ENCODE results near the gene POU3F2. TPM values are rescaled to one million over a fixed set of nuclear protein-coding genes. Genes with fewer than 3 reads are reported as not detected.

POU3F2 gene
- total RNA-seq, result not detected

DNA sequence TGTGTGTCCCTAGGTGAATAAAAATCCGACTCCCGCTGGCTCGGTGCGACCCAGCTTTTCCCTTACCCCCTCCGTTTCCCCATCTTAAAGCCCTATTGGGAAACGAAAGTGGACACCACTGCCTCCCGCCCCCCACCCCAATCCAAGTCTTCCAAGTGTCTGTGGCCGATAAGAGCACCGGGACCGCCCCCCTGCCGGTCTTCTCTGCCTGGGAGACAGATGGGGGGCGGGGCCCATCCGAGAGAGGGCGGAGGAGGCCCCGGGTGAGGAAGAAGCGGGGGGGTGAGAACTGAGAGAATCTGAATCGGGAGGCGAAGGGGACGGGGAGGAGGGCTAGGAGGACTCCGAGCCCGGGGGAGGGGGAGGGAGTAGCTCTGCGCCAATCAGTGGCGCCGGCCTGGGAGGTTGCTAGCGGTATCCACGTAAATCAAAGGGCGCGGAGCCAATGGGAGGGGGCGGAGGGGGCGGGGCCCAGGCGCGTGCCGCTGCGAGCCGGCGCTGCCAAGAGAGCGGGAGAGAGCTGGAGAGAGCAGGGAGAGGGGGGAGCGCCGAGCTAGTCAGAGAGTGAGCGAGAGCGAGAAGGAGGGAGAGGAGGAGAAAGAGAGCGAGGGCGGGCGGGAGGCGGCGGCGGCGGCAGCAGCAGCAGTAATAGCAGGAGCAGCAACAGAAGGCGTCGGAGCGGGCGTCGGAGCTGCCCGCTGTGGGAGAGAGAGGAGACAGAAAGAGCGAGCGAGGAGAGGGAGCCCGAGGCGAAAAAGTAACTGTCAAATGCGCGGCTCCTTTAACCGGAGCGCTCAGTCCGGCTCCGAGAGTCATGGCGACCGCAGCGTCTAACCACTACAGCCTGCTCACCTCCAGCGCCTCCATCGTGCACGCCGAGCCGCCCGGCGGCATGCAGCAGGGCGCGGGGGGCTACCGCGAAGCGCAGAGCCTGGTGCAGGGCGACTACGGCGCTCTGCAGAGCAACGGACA is at the start of gene POU3F2:
POU3F2 (plus strand) TSS at position 515 of the 972 bp plus-strand sequence; CDS start at position 815, 300 bp downstream.
- Histone ChIP-seq H3K4me1 (peaks cover 2 to 52% (median 16%) of the 10 kb centered on the region in 4 donors), H3K27ac (no peak within 1 kb of the TSS), H3K27me3 (peaks cover 0 to 68% of the 10 kb centered on the region in 2 donors), H3K9me3 (peaks cover 0 to 10% (median 0%) of the 10 kb centered on the region in 4 donors), H3K4me3 (peak within 1 kb of the TSS; percentile 44 to 61 (median 57)), H3K36me3 (no peaks in the 10 kb centered on the region)
- DNase-seq, result peak; percentile 66 to 77 (median 74)
- TF ChIP-seq POLR2A (IDR thresholded peaks at IDR 0.05), result no peak
- TF ChIP-seq, protein P1, sequence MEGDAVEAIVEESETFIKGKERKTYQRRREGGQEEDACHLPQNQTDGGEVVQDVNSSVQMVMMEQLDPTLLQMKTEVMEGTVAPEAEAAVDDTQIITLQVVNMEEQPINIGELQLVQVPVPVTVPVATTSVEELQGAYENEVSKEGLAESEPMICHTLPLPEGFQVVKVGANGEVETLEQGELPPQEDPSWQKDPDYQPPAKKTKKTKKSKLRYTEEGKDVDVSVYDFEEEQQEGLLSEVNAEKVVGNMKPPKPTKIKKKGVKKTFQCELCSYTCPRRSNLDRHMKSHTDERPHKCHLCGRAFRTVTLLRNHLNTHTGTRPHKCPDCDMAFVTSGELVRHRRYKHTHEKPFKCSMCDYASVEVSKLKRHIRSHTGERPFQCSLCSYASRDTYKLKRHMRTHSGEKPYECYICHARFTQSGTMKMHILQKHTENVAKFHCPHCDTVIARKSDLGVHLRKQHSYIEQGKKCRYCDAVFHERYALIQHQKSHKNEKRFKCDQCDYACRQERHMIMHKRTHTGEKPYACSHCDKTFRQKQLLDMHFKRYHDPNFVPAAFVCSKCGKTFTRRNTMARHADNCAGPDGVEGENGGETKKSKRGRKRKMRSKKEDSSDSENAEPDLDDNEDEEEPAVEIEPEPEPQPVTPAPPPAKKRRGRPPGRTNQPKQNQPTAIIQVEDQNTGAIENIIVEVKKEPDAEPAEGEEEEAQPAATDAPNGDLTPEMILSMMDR (IDR thresholded peaks at IDR 0.05), result no peak

DNA sequence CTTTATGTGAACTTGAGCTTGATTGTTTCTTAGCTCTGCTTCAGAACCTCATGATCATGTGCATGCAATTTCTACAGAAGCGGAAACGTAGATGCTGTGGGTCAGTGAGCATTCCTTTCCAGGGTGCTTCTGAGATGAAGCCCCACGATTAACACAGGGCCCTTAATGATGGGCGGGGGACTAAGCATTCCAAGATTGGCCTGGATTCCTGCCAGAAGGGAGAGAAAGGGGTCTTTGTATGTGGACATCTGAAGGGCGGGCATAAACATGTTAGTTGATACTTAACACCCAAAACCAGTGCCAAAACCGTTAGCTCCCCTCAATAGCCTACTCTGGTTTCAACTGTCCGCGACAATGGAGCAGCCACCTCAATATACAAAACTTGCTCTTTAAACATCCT is 46.9 kb upstream of the POU3F2 start:
- Histone ChIP-seq H3K27ac (no peak overlapping the region), H3K27me3 (no peaks in the 10 kb centered on the region), H3K9me3 (no peaks in the 10 kb centered on the region), H3K4me3 (no peak overlapping the region), H3K4me1 (no peaks in the 10 kb centered on the region), H3K36me3 (no peaks in the 10 kb centered on the region)
- no peak for DNase-seq
- no peak for TF ChIP-seq POLR2A (IDR thresholded peaks at IDR 0.05)
- TF ChIP-seq, protein P1 (IDR thresholded peaks at IDR 0.05), result no peak

DNA sequence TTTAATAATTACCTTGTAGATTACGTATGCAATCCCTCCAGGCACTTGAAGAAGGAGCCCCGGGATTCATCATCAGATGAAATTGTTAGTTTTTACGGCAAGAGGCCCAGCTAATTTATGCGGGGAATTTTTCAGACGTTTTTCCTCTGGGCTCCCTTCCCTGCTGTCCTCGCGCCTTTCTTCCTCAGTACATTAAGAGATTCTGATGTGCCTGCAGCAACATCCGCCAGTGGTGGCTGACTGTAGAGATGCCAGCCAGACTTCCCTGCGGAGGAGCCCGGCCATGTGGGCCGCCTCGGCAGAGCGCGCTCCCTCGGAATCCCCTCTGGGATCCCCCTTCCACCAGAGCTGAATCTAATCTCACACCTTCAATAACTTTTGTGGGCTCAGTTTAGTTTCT is 46.4 kb upstream of the POU3F2 start:
- H3K27me3 ChIP-seq, result no peaks in the 10 kb centered on the region
- H3K4me3 ChIP-seq, result no peak overlapping the region
- H3K9me3 ChIP-seq, result no peaks in the 10 kb centered on the region
- H3K36me3 ChIP-seq, result no peaks in the 10 kb centered on the region
- DNase-seq, result no peak
- H3K4me1 ChIP-seq, result no peaks in the 10 kb centered on the region
- no peak for TF ChIP-seq POLR2A (IDR thresholded peaks at IDR 0.05)
- TF ChIP-seq, protein P1 (IDR thresholded peaks at IDR 0.05), result no peak
- no peak overlapping the region for H3K27ac ChIP-seq

GRCh38 chr6:98794307-98794842 is 40.0 kb upstream of the POU3F2 start:
- Histone ChIP-seq H3K36me3 (no peaks in the 10 kb centered on the region), H3K4me3 (no peak overlapping the region), H3K4me1 (no peaks in the 10 kb centered on the region), H3K9me3 (no peaks in the 10 kb centered on the region), H3K27me3 (no peaks in the 10 kb centered on the region), H3K27ac (no peak overlapping the region)
- TF ChIP-seq, protein P1 (IDR thresholded peaks at IDR 0.05), result no peak
- DNase-seq, result no peak

DNA sequence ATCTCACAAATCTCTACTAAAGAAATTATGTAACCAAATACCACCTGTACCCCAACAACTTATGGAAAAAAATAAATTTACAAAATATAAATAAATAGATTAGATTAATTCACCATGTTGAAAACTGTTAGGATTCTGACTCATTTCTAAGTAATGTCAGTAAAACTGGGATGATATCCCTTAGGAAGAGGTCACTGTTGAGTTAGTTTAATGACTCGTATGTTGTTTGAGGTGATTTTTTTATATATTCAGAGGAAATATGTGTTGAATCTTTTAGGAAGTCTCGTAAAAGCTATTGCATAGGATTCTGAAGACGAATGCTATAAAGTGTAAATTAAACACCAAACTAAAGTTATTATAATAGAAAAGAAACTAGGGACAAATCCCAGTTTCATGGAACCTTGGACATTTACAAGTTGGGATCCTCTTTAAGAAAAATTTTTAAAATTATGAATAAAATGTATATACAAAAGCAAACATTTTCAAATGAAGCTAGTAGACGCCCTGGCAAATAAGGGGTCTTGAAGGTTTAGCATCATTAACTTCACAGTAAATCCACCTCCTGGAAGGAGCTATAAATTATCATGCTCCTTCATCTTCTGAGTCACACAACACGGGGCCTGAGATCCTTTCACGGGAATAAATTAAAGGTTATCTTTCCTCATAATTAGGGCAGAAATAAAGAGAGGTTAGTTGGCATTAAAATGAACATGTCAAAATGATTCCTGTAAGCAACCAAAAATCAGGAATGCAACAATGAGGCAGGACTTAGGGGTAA is 37.0 kb upstream of the POU3F2 start:
- TF ChIP-seq, protein P1 (IDR thresholded peaks at IDR 0.05), result no peak
- TF ChIP-seq POLR2A (IDR thresholded peaks at IDR 0.05), result no peak
- H3K36me3 ChIP-seq, result no peaks in the 10 kb centered on the region
- no peak overlapping the region for H3K27ac ChIP-seq
- no peaks in the 10 kb centered on the region for H3K4me1 ChIP-seq
- no peak overlapping the region for H3K4me3 ChIP-seq
- no peaks in the 10 kb centered on the region for H3K27me3 ChIP-seq
- H3K9me3 ChIP-seq, result no peaks in the 10 kb centered on the region
- DNase-seq, result no peak

Measured in Peyer's patch (tissue), 4 donors.